NCI-H2107 (cell line): ENCODE measurements around the gene G3BP2.
"Not testable (repeated sequence)": the region's sequence is repeated elsewhere in the genome, so short reads cannot be mapped to it uniquely, and the experiment has no call there.

Experiments
- DNase-seq: peaks from one replicate; lab custom pipeline; 2025; lab: John Stamatoyannopoulos, UW

The G3BP2 gene

DNA sequence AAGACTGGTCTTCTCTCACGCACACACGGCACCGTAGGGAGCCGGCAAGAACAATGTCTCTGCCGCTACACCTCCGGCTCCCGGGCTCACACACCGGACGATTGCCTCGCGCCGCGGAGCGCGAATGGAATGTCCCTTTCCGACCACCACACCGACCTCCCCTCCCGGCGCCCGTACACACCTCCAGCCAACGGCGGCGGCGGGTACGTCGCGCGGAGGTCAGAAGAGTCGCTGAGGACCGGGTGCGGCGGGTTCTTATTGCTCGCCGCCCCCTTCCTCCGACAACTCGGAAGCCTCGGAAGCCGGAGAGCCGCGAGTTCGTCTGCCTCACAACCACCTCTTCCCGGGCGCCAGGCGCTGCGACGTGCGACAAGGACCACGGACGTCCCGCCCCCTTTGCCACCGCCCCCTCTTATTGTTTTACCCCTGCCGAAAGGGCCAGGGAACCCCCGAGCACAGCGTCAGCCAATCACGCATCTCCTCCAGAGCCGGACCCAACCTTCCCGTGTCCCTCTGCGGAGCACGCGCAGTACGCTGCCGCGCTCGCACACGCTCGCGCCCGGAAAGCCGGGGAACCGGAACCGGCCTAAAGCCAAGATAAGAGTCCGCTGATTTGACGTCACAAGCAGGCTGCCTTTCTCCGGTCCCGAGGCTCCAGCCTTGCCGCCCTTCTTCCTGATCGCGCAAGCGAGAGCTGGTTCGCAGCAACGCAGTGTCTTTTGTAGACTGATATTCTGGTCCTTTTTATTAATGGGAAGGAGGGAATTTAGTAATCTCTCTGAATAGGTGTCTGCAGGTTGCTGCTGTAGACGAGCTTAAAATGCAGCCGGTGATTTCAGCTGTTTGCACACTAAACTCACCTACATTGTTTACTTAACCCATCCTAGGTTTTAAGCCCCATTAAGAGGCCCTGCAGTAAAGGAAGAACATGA, at the start of gene G3BP2:
Gene G3BP2, minus strand, starts transcription at position 385 of the 932 bp plus-strand sequence. CDS start 11,386 bp downstream, outside the sequence.
- DNase-seq: peak; percentile 91

DNA sequence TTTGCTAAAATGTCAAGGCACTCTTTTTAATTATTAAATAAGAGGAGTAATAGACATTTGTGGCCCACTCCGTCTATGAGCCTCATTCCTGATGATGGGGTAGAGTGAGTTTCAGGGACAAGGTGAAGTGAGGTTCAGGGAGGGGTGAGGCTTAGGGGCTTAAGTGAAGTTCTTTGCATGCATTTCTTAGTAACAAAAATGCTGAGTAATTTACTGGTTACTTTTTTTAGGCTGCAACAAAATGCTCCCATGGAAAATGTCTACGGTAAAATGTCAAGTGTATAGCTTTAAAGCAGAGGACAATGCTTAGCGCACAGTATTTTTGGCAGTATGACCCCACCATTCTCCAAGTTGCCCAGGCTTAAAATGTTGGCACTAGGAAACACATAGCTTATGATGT, 49.2 kb upstream of the G3BP2 start:
- DNase-seq: no peak

DNA sequence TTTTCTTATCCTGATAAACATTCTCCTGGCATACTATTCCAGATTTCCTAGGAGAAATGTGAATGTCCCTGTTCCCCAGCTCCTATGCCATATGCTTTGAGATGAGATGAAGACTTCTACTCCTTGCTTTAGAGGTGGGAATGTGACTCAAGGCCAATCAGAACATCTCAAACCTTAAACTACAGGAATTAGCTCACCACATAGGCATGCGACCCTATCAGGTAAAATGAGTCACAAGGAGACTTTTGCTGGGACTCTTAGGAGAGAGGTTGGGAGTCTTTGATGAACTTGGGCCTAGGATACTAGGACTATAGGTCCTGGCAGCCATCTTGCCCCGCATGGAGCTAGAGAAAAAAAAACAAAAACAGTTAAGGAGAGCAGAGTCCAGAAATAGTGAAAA, 45.3 kb upstream of the G3BP2 start:
- no peak for DNase-seq

DNA sequence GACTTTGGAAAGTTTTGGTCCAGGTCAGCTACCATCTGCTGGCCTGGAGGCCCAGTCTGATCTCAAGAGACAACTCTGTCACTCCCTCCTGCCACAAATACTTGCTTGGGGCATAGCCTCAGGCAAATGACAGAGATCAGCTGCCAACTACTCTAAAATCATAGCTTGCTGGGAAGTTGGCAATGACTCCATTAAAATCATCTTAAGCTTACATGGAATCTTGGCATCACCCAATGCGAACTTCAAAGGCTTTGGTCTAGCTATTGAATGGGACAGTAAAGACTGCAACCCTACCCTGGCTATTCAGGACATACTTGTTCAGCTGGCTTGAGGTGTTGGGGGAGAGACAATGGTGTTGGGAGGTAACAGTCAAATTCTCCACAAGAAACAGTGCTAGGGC, 44.2 kb upstream of the G3BP2 start:
- no peak for DNase-seq

DNA sequence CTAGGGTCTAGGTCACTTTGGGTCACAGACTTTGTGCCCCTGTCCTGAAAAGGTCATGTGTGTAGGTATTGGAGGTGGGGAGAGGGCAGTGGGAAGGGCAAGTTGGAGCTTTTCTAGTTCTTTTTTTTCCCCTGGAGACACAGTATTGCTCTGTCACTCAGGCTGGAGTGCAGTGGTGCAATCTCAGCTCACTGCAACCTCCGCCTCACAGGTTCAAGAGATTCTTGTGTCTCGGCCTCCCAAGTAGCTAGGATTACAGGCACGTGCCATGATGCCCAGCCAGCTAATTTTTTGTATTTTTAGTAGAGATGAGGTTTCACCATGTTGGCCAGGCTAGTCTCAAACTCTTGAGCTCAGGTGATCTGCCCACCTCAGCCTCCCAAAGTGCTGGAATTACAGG, 42.8 kb upstream of the G3BP2 start:
- DNase-seq: not testable (repeated sequence)

DNA sequence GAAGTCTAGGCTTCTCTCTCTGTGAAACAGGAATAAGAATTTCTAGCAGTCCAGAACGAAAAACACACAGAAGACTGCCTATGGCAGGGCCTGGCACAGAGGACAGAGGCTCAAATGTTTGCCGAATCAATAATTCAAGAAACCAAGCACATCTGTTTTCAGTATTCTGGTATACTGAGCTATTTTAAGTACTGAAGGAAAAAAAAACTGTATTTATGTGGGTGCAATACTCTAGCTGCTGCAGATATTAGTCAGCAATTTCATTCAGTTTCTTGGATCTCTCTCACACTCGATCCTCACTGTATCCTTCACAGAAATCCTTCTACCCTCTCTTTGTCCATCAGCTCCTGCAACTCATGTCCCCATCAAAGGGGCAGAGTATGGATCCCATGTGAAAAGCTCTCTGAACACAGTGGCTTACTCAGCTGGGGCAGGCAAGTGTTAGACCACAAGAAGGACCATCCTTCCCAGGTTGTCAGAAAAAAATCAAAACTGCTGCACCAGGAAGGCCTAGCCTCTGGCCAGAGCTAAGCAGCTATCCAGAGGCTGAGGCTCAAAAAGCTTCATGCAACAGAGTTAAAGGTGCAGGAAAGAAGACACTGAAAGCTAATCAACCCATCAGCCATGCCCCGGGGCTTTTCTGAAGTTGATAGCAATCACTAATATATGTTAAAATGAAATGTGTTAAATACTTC, 42.0 kb upstream of the G3BP2 start:
- no peak for DNase-seq

DNA sequence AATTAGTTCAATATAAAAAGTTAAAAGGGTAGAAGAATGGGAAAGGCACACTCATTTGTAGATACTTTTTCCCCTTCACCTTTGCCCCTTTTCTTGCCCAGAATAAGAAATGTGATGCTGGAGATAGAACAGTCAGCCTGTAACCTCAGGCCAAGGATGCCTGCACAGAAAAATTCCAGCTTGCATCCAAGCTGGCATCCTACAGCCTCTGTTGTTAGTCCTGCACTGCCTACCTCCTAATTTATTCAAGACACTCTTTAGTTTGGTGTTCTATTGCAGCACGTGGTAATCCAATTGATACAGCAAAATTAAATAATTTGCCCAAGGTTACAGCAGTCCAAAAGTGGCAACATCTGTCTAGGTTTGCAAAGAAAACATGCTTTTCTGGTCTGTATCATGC, 41.5 kb upstream of the G3BP2 start:
- no peak for DNase-seq

DNA sequence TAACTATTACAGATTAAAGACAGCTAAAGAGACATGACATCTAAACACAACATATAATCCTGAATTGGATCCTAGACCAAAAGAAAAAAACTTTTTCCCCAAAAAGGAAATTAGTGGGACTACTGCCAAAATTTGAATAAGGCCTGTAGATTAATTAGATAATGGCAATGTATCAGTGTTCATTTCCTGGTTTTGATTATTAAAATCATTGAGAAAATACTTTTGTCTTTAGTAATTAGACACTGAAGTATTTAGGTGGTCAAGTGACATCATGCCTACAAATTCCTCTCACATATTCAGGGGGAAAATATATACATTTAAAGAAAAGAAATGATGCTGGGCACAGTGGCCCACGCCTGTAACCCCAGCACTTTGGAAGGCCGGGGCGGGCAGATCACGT, 40.8 kb upstream of the G3BP2 start:
- DNase-seq: no peak

DNA sequence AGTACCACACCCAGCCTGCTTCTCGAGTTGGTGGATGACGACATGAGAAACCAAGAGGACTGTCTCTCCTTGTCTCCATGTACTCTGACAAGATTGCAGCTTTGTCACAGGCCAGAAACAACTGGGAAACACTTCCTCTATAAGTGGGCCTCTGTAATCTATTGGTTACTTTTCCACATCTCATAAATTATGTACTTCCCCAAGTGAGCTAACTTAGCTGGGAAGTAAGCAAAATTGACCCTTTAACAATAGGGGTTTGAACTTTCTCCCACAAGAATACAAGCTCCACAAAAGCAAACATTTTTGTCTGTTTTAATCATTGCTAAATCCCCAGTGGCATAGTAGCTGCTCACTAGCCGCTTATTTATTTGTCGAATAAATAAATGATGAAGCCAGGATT, 37.0 kb upstream of the G3BP2 start:
- DNase-seq: no peak

DNA sequence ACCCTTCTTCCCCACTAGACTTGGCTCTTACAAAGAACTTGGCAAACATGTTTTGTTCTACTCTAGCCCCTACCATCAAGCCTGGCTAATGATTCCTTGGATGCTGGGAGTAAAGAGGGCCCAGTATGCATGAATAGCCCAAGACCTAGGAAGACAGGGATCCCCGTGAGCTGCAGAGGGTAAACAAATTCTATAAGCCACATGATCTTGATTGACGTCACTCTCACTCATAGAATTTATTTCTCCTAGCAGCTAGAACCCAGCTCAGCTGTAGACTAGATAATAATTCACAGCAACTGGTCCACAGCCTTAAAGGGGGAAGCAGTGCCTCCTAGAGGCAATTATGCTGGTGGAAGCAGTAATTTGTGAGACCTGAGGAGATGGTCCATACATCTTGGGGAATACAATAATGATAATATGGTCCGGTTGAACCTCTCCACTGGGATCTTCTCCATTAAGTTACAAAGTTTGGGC, 35.0 kb upstream of the G3BP2 start:
- DNase-seq: no peak

DNA sequence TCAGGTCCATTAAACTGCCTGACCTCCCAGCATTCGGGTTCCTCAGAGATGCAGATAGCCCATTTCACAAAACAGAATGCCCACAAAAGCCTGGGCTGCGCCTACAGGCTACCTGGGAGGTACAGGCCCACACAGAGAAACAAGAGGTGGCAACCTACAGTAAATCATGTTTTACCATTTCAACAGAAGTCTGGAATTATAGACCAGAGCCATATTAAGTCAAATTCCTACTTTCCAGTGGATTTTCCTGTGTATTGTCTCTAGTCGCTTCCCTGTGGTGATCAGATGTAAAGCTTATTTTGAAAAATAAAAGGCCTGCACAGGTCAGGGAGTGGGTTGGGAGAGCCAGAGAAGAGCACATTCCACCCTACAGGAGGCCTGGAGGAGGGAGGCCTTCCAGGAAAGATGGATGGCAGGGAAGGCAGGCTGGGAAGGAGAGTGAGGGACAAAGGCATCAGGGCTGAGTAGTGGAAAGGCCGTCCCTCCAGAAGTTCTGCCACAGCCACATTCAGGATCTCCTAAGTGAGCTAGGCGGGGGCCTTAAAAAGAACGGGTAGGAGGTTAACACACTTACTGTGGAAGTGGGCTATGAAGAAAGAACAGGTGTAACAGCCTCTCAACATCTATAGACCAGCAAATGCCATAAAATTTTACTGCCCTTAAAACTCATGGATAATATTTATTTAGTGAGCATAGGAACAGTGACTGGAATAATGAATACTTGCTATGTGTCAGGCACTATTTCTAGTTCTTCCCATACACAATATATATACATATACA, 32.2 kb upstream of the G3BP2 start:
- no peak for DNase-seq

DNA sequence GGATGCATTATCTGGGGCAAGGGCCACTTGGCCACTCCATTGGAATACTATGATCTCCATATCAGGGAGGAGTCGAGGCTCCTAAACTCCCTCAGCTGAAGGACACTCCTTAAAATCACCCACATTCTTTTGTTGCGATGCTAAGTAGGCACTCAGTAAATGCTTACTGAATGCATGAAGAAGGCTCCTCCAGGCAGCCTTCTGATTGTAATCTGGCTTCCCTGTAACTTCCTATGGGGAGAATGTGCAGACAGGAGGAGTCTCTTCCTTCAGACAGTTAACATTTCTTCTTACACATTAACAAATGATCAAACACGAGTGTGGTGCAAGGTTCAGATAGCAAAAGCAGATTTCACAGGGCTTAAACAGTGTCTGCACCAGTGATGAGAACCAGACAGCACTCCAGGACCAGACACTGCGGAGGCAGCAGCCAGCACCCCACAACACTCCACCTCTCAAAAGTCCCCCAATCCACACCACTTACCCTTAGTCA, 29.8 kb upstream of the G3BP2 start:
- DNase-seq: no peak

DNA sequence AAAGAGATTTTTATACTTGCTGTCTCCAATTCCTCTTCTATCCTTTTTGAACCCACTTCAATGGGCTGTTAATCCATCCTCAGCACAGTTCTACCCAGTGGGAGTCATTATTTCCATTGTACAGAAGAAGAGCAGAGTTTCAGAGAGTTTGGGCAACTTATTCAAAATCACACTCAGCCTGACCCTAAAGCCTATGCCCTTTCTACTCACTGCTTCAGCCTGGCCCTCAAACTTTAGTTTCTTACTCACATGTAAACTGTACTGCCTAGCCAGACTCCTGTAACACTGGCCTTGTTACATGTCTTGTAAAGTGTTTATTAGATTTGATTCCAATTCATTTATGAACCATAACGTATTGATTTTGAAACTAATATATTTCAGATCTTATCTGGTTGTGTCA, 26.1 kb upstream of the G3BP2 start:
- DNase-seq: no peak

DNA sequence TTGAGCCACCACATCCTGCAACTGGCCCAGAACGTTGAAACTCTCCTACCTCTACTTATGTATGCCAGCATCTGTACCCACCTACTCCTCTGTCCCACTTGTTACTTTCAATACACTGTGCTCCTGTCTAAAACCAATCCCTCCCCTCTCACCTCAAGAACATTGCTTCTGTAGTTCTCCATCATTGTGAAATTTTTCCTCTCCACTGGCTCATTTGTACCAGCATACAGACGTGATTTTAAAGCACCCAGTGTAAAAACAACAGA, 25.7 kb upstream of the G3BP2 start:
- no peak for DNase-seq

DNA sequence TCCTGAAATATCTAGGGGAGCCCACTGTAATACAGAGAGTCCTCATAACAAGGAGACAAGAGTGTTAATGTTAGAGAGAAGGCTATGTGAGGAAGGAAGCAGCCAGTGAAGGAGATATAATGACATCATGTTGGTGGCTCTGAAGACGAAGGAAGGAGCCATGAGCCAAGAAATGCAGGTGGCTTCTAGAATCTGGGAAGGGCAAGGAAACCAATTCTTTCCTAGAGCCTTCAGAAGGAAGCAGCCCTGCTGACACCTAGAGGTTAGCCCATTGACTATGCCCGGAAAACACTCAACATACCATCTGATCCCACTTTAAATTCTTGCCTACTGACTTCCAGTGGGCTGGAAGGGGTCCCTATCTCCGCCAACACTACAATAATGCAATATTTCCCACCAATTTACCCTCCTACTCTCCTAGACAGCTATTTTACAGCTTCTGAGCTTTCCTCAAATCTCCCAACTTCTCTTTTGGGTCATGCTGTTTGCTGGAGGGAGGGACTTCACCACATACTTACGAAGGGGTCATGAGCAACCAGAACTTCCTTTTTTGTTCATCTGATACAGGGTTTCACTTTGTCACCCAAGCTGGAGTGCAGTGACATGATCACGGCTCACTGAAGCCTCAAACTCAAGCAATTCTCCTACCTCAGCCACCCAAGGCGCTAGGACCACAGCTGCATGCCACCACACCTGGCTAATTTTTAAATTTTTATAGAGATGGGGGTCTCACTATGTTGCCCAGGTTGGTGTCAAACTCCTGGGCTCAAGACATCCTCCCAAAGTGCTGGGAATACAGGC, 25.2 kb upstream of the G3BP2 start:
- DNase-seq: no peak

DNA sequence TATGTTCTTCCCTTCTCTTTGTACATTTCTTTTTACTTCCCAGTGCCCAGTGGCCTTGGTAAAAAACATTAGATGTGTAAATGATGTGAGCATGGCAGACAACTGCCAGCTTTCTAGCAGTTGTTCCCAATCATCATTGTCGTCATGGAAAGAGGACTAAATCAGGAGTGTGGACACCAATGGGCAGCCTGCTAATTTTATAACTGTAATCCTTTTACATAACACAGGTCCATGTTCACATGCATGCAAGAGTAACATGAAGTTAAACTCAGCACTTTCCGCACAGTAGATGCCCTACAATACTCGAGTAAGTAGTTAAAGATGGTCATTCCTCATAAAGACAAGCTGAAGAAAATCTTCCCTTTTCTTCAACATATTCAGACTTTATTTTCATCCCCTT, 23.4 kb upstream of the G3BP2 start:
- no peak for DNase-seq

DNA sequence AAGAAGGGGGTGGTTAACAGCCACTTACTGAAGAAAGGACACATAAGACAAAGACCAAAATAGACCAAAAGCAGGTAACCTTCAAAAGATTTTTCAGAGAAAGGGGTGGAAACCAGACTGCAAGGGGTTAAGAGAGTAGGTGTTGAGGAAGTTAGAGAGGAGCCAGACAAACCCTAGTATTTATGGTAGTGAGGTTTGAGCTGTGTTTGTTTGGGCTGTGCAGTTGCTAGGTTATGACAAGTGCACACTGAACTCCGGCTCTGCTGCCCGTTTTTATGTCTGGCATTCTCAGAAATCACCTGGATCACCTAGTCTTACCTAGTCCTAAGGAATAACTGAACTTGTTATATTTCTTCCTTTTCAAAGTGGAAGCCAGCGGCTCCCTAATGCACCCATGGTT, 22.9 kb upstream of the G3BP2 start:
- no peak for DNase-seq

DNA sequence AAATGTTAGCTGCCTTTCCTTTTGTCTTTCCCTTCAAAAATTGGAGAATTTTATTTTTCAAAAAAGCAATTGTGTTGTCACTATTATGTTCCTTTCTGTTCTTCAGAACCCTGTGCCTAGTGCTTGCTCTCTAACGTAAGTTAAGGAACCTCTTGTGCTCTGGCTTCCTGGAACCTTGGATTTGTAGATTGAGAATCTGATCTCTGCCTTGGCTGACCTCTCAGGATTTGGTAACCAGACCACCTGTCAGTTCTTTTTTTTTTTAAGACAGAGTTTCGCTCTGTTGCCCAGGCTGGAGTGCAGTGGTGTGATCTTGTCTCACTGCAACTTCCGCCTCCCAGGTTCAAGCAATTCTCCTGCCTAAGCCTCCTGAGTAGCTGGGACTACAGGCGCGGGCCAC, 18.9 kb upstream of the G3BP2 start:
- not testable (repeated sequence) for DNase-seq

DNA sequence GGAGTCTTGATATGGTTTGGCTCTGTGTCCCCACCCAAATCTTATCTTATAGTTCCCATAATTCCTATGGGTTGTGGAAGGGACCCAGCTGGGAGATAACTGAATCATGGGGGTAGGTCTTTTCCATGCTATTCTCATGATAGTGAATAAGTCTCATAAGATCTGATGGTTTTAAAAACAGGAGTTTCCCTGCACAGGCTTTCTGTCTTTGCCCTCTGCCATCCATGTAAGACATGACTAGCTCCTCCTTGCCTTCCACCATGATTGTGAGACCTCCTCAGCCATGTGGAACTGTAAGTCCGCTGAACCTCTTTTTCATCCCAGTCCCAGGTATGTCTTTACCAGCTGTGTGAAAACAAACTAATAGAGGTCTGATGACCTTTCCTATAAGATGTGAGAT, 13.9 kb upstream of the G3BP2 start:
- not testable (repeated sequence) for DNase-seq

DNA sequence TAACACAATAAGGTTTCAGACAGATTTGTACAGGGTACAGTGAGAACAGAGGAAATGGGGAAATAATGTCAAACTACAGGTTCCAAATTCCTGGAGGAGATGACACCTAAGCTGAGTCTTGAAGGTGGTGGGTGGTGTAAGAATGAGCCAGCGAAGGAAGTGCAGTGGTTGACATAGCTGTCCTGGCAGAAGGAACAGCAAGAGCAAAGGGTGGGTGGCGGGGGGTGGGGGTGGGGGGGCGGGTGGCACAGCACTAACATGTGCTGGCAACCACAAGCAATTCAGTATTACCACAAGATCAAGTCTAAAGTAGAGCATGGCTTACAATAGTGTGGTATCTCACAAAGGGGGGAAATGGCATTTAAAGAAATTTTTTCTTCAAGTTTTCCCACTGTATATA, 13.1 kb upstream of the G3BP2 start:
- no peak for DNase-seq

DNA sequence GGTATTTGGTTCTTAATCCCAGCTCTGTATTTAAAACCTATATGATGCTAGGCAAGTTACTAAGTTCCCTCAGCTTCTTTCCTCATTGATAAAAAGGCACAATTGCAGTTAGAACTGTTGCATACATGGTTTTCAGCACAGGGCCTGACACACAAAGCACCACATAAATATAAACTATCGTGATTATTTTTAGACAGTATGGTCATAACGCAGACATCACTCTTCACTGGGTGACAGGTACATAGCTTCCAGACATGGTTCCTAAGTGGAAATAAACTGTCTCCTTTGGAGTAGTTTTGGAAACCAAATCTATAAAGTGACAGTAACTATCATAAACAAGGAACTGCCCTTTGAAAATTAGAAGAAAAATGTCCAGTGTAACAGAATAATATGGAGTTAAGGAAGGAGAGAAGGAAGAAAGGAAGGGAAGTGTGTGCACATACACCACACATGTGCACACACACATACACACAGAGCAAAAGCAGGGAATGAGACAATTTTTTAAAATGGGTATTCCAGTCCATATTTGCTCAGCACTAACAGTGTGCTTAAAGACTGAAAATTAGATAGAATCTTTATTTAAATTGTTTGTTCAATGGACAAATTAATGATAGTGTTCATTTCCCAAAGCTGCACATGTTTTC, 12.5 kb upstream of the G3BP2 start:
- DNase-seq: no peak
